ENCODE results near the gene ATP6V0D1.

ATP6V0D1 gene

DNA sequence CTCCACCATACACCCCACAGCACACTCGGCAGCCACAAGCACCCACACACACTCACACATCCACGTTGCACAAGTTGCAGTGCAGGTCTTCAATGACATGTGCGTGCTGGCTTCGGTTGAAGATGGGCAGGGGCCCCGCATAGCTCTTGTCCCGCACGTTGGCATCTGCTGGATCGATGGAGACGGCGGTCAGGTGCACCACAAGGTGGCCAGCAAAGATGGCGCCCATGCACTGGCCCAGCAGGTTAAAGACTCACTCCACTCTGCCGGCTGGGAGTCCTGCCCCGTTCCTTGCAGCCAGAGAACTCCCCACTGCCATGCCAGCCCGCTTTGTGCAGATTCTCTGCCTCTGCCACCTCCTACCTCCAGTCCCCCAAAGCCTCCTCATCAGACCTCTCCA, 80.1 kb downstream of the ATP6V0D1 start:
- no peak for DNase-seq

DNA sequence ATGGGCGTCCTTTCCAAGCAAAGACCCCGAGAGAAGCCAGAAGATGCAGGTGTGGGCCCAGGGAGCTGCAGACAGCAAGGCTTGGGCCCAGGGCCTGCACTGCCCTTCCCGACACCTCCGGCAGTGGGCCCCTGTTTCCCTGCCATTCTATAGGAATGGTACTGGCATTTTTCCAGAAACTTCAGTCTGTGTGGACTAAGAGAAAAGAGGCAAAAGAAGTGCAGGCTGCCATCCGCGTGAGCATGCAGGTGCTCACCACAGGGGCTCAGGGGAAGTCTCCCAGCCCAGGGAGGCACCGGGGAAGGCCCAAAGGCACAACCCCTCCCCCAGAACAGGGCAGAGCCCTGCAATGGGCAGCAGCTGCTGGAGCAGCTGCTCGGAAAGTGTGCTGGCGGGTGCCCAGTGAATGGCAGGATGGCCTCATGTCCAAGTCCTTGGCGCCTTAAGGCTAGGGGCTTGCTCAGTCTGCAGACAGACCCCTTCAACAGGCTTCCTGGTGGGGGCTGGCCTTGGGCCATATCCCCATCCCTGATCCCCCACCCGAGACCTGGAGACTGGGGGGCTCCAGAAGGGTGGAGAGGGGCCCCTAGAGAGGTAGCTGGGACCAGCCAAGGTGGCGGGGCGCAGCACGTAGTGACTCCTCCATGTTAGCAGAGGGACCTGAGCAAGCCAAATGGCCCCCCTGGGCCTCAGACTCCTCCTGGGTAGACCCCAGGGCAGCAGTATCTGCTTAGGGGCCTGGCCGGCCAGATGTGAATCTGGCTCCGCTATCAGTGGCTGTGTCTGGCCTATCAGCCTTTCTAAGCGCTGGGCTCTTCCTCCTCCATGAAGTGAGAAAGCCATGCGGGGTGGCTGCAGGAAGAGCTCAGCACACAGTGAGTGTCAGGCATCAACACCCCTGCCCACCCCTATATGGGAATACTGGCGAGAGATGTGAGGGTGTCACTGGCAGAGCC, 80.9 kb downstream of the ATP6V0D1 start:
- peak; percentile 84 for DNase-seq

DNA sequence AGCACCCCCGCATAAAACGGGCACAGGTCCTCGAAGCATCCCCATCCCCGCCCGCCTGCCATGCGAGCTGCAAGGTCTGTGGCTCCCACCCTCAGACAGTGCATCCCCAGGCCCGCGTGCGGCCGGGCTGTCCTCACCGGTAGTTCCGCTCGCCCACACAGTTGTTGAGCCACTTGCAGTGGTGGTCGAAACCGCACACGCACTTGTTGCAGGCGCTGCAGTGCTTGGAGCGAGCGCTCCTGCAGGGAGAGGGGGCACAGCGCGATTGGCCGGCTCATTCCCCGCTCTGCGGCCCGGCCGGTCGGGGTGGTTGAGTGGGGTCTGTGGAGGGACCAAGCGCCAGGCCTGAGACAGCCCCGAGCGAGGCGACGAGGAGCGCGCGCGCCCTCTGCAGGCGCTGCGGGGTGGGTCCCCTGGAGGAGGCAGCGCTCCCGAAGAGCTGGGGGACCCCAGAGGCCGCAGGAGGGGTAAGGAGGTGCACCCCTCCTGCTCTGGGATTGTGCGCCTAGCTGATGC, 81.7 kb downstream of the ATP6V0D1 start:
- DNase-seq = peak; percentile 71

DNA sequence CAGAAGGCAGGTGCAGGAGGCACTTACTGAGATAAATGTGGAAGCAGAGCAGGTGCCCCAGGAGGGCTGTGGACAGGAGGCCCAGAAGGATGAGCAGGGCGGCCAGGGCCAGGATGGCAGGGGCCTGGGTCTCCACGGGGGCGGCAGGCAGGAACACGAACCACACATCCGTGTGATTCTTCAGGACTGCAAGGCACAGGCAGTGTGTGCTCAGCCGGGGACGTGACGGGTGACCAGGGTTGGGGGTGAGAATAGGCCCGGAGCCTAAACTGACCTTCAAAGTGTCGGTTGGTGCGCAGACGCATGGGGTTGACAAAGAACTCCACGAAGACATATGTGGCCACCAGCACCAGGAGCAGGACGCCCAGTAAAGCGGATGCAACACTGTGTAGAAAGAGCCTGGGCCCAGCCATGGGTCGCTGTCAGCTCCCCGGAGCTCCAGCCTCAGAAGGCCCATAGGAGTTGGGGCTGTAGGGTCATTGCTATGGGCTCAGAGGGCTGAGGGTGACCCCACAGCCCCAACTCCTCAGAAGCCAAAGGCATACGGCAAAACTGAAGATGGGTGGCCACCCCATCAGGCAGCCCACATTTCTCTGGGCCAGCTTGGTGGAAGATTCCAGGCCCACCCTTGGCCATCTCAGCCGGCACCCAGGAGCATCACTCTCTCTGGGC, 82.3 kb downstream of the ATP6V0D1 start:
- DNase-seq = no peak

DNA sequence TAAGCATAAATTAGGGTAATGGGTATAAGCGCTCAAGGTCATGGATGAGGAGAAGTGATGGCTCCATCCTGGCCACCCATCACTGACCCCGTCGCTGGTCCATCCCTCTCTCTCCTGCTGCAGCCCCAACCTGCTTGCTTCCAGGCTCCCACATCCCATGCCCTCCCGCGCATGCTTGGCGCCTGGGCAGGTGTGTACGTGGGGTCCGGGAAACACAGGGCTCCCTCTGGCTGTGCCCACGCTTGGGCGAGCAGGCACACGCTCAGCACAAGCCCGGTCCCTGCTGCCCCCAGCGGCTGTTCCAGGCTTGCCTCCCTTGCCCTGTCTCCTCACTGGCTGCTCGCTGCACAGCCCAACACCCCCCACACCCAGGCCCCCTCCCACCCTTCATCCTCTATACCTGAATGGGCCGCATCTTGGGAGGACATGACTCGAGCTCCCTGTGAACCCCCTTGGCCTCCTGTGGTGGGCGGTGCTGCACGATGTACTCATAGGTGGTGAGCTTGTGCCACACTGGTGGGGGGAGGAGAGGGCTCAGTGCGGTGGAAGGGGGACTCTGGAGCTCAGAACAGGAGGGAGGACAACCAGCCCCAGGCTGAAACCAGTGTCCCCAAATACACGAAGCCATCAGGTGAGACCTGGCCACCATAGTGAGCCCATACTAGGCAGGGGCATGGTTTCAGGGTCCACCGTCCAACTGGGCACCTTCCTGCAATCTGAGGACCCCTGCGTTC, 83.0 kb downstream of the ATP6V0D1 start:
- DNase-seq = no peak

DNA sequence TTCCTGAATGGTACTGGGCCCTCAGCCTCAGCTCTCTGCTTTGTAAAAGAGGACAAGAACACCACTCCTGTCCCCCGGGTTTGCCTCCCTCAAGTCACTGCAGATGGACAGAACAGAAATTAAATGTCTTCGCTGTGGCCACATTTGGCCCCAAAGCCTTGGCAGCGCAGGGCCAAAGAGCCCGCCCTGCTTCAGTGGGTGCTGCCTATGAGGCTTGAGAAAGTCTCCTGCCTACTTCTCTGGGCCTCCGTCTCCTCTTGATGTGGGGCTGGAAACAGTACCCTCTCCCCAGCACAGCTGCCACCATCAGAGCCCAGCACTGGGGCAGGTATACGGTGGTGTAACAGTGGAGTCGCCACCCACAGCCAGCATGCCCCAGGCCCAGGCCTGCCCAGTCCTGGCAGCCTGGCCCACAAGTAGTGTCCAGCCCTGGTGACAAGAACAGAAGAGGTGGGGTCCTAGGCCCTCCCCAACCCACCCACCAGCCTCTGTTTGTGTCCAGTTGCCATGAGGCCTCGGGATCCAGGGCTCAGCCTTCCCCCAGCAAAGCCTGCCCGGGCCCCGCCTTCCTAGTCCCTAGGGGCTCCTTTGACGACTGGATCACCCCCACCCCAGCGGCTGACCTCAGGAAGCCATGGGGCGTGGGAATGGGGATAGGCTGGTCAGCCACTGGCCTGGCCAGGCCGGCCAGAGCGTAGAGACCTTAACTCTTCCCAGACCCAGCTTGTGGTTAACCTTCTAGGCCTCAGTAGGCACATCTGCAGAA, 83.7 kb downstream of the ATP6V0D1 start:
- peak; percentile 70 for DNase-seq

DNA sequence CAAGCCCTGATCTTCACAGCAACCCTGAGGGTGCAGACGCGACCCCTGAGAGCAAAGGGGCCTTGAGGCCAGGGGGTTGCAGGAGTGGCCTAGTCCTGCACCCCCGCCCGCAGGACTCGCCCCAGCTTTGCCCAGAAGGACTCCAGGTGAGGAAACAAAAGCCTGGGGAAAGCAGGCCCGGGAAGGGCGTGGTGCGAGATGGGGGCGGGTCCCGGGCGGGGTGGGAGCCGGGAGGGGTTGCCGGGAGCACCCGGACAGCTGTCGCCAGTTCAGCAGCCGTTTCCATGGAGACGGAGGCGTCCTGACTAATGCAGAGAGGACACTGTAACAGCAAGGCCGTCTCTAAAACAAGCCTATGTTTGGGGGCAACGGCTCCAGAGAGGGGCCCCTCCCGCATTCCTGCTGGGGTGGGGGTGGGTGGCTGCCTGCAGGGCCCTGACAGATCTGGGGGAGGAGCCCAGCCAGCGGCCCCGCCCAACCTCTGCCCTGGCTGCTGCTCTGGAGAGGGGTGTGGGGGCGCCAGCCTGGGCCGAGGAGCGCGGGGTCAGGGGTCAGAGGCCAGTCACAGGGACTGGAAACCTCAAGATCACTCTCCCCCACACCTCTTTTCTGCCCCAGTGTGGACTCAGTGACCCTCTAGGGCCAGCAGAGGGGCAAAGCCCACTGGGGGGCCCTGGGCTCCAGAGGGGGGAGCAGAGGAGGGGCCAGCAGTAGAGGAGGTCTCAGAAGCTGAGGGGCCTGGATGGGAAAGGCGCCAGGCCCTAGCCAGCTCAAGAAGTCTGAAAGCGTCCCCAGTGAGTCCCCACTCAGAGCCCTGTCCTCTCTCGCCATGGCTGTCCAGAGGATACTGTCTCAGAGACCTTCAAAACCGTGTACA, 84.6 kb downstream of the ATP6V0D1 start:
- peak; percentile 94 for DNase-seq

DNA sequence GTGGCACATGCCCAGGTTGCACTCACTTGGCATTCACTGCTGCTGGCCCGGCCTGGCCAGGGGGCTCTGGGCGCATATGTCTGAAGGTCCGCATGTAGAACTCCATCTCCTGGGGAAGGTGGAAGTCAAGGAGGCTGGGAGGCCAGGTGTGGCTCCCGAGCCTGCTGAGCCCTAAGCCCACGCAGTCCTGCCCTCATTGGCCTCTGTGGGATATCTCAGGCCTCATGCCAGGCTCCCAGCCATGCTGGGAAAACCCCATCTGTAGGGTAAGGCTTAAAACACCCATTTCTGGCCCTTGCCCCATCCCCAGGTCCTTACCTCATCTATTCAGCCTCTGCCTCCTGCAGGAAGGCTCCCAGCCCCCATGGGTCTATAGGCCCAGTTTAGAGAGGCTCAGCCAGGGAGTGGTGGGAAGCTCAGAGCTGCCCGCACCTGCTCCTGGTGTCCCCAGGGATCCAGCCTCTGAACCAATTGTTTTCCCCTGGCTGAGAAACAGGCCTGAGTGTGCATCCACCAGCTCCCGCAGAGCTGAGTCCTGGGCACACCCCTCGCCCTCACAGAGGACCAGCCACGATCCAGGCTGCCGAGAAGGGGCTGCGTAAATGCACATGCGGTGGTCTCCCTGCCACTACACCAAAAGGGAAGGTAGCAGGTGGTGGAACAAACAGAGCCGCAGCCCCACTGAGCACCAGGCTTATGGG, 85.3 kb downstream of the ATP6V0D1 start:
- peak; percentile 54 for DNase-seq

DNA sequence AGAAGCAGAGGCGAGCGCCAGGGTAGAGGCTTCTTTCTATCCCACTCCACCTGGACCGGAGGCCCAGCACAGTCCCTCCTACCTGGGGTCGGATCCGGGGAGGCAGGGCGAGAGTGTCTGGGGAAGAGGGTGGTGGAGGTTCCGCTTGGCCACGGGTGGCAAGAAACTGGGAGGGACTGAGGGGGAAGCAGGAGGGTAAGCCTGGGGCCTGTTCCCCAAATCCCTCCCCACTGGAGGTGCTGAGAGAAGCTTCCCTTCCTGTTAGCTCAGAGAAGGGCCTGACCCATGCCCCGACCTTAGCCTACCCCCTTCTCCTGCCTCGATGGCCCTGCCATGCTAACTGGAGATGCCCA, 85.9 kb downstream of the ATP6V0D1 start:
- DNase-seq = no peak

DNA sequence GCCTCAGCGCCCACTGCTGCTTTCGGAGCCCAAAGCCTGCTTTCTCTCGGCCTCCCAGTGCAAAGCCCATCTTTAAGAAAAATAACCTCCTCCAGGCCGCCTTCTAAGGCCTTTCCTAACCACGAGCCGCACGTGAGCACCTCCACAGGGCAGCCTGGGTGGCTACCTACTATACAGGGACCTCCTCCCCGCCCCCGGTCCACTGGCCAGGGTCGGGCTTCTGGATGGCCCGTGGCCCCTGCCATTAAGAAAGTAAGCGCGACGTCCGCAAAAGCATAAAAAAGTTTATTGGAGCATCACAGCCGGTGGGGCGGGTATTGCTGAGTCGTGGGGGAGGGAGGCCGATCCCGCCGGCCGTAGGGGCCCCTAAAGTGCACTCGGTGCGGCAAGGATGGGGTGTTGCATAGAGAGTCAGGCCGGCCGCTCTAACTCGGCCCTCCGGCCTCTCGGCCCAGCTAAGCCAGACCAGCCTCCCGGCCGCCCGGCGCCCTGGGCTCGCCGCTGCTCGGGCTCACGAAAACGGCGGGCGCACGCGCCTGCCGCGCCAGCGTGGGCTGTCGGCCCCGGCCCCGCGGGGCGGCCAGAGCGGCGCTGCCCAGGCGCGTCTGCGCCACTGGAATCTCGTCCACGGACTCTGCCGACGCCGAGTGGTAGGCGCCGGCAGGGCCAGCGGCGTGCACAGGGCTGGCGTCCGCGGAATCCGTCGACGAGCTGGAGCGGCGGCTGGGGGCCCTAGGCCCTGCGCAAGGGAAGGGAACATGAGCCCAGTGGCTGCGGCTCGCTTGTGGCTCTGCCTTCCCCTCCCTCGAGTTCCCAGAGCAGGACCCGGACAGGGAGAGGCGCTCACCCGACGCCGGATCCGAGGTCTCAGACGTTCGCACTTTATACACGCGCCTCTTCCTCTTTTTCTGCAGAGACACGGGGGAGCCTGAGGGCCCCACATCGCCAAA, 86.5 kb downstream of the ATP6V0D1 start:
- DNase-seq = peak; percentile 56

DNA sequence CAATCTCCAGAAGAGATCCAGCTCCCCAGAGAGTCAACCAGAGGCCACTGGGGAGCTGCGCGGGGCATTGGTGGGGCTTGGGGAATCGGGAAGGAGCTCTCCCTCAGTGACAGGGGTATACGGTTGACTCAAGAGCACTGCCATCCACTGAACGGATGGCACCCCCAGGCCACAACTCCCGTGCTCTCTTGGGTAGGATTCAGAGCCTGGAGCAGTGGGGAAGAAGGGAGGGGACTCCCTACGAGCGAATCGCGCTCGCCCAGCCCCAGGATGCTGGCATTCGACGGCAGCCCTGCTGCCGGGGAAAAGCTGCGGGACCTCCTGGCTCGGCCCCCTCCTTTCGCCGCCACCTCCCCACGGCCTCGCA, 87.2 kb downstream of the ATP6V0D1 start:
- no peak for DNase-seq

DNA sequence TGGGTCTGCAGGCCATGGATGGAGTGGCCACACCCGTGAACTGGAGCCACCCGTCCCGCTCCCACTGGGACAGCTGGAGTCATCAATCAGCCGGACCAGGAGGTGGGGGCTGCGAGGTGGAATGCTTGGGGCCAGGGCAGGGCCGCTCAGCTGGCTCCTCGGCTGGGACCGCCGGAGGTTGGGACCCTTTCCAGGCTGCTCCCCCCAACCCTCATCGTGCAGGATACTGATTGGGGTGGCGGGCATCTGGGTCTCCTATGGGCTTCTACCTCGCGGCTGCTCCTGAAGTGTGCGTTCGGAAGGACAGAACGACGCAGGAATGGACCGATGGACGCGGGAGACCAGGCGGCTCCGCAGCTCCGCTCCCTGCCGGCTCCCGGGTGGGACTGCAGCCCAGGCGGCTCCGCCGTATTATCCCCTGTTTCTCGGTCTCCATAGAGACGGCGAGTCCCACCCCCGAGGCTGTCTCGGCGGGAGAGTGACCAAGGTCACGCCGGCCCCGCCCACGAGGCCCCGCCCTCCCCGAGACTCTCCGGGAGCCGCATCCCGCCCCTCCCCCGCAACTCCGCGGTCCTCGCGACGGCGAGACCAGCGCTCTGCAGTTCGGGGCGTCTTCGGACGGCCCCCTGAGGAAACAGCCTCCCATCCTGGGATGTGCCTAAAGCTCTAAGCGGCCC, 87.7 kb downstream of the ATP6V0D1 start, which contains the start of gene TPPP3:
TSS of gene TPPP3 (minus strand) at position 388 of the 677 bp plus-strand sequence. CDS start 2,387 bp downstream, outside the sequence.
- peak; percentile 94 for DNase-seq

DNA sequence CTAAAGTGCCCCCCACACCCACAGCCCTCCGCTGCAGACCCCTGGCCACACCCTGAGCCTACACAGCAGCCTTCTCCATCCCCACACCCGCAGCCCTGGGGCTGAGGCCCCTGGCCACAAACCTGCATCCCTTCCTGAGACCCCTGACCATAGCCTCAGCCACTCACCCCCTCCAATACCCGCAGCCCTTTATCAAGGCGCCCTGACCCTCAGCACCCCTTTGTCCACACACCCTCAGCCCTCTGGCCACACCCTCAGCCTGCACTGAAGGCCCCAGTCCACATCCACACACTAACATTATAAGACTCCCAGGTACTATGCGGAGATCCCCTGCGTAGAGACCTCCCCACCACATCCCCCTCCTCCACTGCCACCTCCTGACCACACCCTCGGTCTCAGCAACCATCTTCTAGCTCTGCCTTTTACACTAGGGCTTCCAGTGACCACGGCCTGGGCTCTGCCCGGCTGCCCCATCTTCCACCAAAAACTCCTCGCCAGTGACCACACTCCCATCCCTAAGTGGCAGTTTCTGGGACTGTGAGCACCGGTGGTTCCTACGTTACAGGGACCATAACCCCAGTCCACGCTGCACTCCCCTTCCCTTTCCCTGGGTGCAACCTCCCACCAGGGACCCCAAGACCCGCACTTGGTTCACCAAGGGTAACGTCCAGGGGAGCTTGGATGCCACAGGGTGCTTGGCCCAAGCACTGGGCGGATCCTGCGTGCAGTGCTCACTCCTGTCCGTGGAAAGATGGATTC, 88.5 kb downstream of the ATP6V0D1 start:
- DNase-seq = no peak

DNA sequence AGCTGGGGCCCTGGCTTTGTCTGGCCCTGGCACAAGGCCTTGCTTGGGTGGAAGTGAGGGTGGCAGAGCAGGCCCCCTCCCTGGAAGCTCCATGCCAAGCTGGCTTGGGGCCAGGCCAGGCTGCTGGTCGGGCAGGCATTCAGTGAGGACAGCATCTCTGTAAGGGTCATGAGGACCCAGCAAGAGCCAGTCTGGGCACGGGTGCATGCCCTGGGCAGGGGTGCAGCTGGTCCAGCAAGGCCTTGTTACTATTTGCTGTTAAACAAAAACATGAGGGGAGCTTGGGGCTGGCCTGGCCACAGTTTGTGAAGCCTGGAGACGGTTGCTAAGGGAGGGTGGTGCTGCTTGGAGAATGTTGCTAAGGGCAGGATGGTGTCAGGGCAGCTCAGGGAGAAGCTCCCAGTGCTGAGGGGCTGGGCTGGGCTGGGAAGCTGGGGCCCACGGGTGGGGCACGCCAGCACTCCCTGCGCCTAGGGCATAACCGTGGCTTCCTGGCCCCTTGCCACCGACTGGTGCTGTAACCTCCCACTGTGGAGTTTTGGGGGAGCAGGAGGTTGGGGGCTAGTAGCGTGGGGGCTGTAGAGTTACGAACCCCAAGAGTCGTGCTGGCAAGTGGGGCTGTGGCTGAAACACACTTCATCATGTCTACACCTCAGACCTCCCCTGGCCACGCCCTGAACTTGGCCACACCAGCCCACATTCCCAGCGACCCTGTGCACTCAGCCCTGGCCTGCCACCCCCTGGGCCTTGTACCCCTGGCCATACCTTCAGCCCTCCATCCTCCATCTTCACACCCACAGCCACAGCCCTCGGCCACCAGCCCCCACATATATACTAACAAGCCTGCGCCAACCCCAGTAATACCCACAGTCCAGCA, 89.3 kb downstream of the ATP6V0D1 start:
- peak; percentile 70 for DNase-seq

DNA sequence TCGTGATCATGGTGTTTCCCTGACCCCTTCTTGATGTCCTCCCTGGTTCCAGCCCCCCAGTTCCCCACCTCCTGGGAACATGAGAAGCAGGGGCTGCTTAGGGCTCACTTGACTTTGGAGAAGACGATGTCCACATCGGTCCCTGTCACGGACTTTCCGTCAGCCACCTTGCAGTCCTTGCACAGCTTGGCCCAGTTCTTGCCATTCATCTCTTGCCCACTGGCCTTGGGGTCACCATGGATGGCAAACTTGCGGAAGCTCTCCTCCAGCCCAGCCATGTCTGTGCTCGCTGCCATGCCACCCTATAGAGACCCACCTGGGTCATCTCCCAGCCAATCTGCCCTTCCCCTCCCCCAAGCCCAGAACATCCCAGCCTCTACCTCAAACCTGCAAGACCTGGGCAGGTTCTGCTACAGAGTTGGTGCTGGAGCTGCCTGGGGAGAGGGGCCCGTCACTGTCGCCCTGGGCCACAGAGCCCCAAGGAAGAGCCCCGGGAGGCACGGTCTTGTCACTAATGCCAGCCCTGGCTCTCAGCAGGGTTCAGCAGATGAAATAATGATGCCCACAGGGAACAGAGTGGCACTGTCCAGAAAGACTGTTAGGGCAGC, 90.0 kb downstream of the ATP6V0D1 start:
- no peak for DNase-seq

Measured in femur (tissue), 1 donor.